H9 (cell line): Measurements from ENCODE around the gene BRPF1. TPM values are rescaled to one million over a fixed set of nuclear protein-coding genes. Genes with fewer than 3 reads are reported as not detected.

Experiments
- DNase-seq: peaks from one replicate; pipeline ENCODE4 v3.0.0-alpha.2; 2017
- H2AFZ ChIP-seq: one replicate; pipeline ENCODE4 v1.6.1; 2013; ENCODE audit warnings: mild to moderate bottlenecking, low read length, control low read depth, moderate library complexity
- H2AK5ac ChIP-seq: 2 replicates; pipeline ENCODE4 v1.6.1; 2013; ENCODE audit warnings: low read length, control low read depth, mixed read lengths; ENCODE audit not compliant: insufficient read length
- H2BK120ac ChIP-seq: one replicate; pipeline ENCODE4 v1.6.1; 2013; ENCODE audit warnings: low read depth, mild to moderate bottlenecking, low read length, control low read depth, inconsistent platforms; ENCODE audit not compliant: poor library complexity, severe bottlenecking
- H2BK12ac ChIP-seq: 2 replicates; pipeline ENCODE4 v1.6.1; 2013; ENCODE audit warnings: low read length, control low read depth, mixed read lengths, low read depth; ENCODE audit not compliant: insufficient read length
- H2BK15ac ChIP-seq: 2 replicates; pipeline ENCODE4 v1.6.1; 2013; ENCODE audit warnings: low read depth, low read length, control low read depth
- H2BK20ac ChIP-seq: one replicate; pipeline ENCODE4 v1.6.1; 2013; ENCODE audit warnings: low read depth, mild to moderate bottlenecking, low read length, control low read depth, inconsistent platforms; ENCODE audit not compliant: poor library complexity, severe bottlenecking
- H2BK5ac ChIP-seq: 2 replicates; pipeline ENCODE4 v1.6.1; 2013; ENCODE audit warnings: low read length, control low read depth, mixed read lengths; ENCODE audit not compliant: insufficient read length
- H3K14ac ChIP-seq: 2 replicates; pipeline ENCODE4 v1.6.1; 2013; ENCODE audit warnings: low read length, control low read depth; ENCODE audit not compliant: insufficient read depth
- H3K18ac ChIP-seq: 2 replicates; pipeline ENCODE4 v1.6.1; 2013; ENCODE audit warnings: low read depth, mild to moderate bottlenecking, mixed read lengths, low read length, control low read depth; ENCODE audit not compliant: insufficient read length
- H3K23ac ChIP-seq: 2 replicates; pipeline ENCODE4 v1.6.1; 2013; ENCODE audit warnings: low read length, control low read depth, mixed read lengths, low read depth; ENCODE audit not compliant: insufficient read length
- H3K23me2 ChIP-seq: 2 replicates; pipeline ENCODE4 v1.6.1; 2013; ENCODE audit warnings: low read depth, mild to moderate bottlenecking, mixed read lengths, low read length, control low read depth; ENCODE audit not compliant: insufficient read length, poor library complexity, severe bottlenecking
- H3K27ac ChIP-seq: 2 replicates; pipeline ENCODE4 v1.5.1; 2013; ENCODE audit warnings: low read length, control low read depth, mixed read lengths, low read depth; ENCODE audit not compliant: insufficient read length
- H3K27me3 ChIP-seq: 2 replicates; pipeline ENCODE4 v1.6.1; 2013; ENCODE audit warnings: low read length, control low read depth, inconsistent platforms; ENCODE audit not compliant: insufficient read depth
- H3K4ac ChIP-seq: 2 replicates; pipeline ENCODE4 v1.6.1; 2013; ENCODE audit warnings: low read depth, mild to moderate bottlenecking, control low read depth, inconsistent platforms, low read length, moderate library complexity
- H3K4me1 ChIP-seq: 2 replicates; pipeline ENCODE4 v1.6.1; 2013; ENCODE audit warnings: low read length, control low read depth, inconsistent platforms; ENCODE audit not compliant: insufficient read depth
- H3K4me2 ChIP-seq: 2 replicates; pipeline ENCODE4 v1.6.1; 2013; ENCODE audit warnings: low read length, control low read depth, mixed read lengths; ENCODE audit not compliant: insufficient read length, insufficient read depth
- H3K56ac ChIP-seq: 2 replicates; pipeline ENCODE4 v1.6.1; 2013; ENCODE audit warnings: low read depth, mild to moderate bottlenecking, mixed read lengths, low read length, control low read depth; ENCODE audit not compliant: insufficient read length
- H3K79me1 ChIP-seq: 2 replicates; pipeline ENCODE4 v1.6.1; 2013; ENCODE audit warnings: low read depth, mild to moderate bottlenecking, moderate library complexity, low read length, control low read depth, inconsistent platforms; ENCODE audit not compliant: insufficient read depth, poor library complexity, severe bottlenecking
- H3K79me2 ChIP-seq: 2 replicates; pipeline ENCODE4 v1.6.1; 2013; ENCODE audit warnings: low read length, control low read depth, inconsistent platforms; ENCODE audit not compliant: insufficient read depth
- H3K9ac ChIP-seq: 2 replicates; pipeline ENCODE4 v1.6.1; 2013; ENCODE audit warnings: low read length, control low read depth, mixed read lengths; ENCODE audit not compliant: insufficient read length; ENCODE audit errors: extremely low read depth
- H3K9me3 ChIP-seq: one replicate; pipeline ENCODE4 v1.6.1; 2013; ENCODE audit warnings: low read depth, low read length, inconsistent platforms; ENCODE audit not compliant: control insufficient read depth
- H3T11ph ChIP-seq: one replicate; pipeline ENCODE4 v1.6.1; 2013; ENCODE audit warnings: mild to moderate bottlenecking, low read length, control low read depth, inconsistent platforms
- H4K20me1 ChIP-seq: one replicate; pipeline ENCODE4 v1.6.1; 2013; ENCODE audit not compliant: control insufficient read depth, insufficient read length, insufficient read depth
- H4K5ac ChIP-seq: 2 replicates; pipeline ENCODE4 v1.6.1; 2013; ENCODE audit warnings: low read depth, mild to moderate bottlenecking, mixed read lengths, low read length, control low read depth; ENCODE audit not compliant: insufficient read length
- H4K8ac ChIP-seq: replicated peaks from 2 replicates; pipeline ENCODE4 v1.6.1; 2013; ENCODE audit warnings: low read length, control low read depth, mixed read lengths, low read depth; ENCODE audit not compliant: insufficient read length
- H4K91ac ChIP-seq: 2 replicates; pipeline ENCODE4 v1.6.1; 2013; ENCODE audit warnings: low read depth, mild to moderate bottlenecking, moderate library complexity, mixed read lengths, low read length, control low read depth; ENCODE audit not compliant: insufficient read length
- H3K27ac Mint-ChIP-seq, 3 experiments: 2 replicates in 2 of 3; 3 replicates in 1 of 3; pipeline ENCODE4 v1.8.0; 2020 to 2021; ENCODE audit warnings: mixed read lengths in 3 of 3, mild to moderate bottlenecking in 1 of 3, moderate library complexity in 1 of 3
- H3K27me3 Mint-ChIP-seq: 2 replicates; pipeline ENCODE4 v1.8.0; 2021; ENCODE audit warnings: low read depth, mild to moderate bottlenecking, moderate library complexity, mixed read lengths
- H3K36me3 Mint-ChIP-seq, 3 experiments: 2 replicates in 2 of 3; 3 replicates in 1 of 3; pipeline ENCODE4 v1.8.0; 2020 to 2021; ENCODE audit warnings: low read depth in 3 of 3, mixed read lengths in 3 of 3; ENCODE audit not compliant: insufficient read depth in 1 of 3
- H3K4me1 Mint-ChIP-seq, 2 experiments: 2 replicates each; pipeline ENCODE4 v1.8.0; 2020; ENCODE audit warnings: mixed read lengths in 2 of 2
- H3K4me3 Mint-ChIP-seq, 2 experiments: 2 replicates in 1 of 2; 3 replicates in 1 of 2; pipeline ENCODE4 v1.8.0; 2020 to 2021; ENCODE audit warnings: mild to moderate bottlenecking in 2 of 2, mixed read lengths in 2 of 2, moderate library complexity in 1 of 2
- H3K9me3 Mint-ChIP-seq, 2 experiments: 2 replicates in 1 of 2; 3 replicates in 1 of 2; pipeline ENCODE4 v1.8.0; 2020; ENCODE audit warnings: mild to moderate bottlenecking in 2 of 2, mixed read lengths in 2 of 2, moderate library complexity in 1 of 2
- WGBS: extraction: QIAGEN DNeasy Blood & Tissue Kit; methylation state at CpG from one replicate; pipeline ENCODE4 v1.1.7; 2013; ENCODE audit warnings: missing lambda C conversion rate, low lambda C conversion rate, mixed read lengths; ENCODE audit not compliant: insufficient read length; ENCODE audit errors: extremely low coverage; 5-methylcytosine and 5-hydroxymethylcytosine counted together
- total RNA-seq: library from RNA; stranded (reverse); gene quantifications from 2 replicates; pipeline ENCODE4 v1.2.1, GENCODE V29; 2021
- TF ChIP-seq, protein P1 (sequence below): fragments of 200-600 bp; sonication (generic); conservative IDR thresholded peaks from 3 replicates; pipeline ENCODE4 v1.8.0; 2021; ENCODE audit warnings: antibody characterized with exemption, mild to moderate bottlenecking

Gene BRPF1
- total RNA-seq, 1 experiment from 2014 or later: 38.6 TPM

DNA sequence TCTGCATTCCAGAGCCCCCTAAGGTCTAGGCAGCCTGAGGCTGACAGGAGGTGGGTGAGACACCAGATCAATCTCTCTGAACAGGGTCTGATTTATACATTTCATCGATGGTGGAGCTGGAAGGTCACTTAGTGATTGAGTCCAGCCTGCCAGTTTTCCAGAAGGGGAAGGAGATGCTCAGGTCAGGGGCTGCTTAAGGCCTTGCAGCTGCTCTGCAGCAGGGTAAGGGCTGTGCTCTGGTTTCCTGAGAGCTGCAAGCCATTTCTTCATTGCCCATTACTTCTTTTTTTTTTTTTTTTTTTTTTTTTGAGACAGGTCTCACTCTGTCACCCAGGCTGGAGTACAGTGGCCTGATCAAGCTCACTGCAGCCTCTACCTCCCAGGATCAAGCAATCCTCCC lies 50.0 kb downstream of the BRPF1 start:
- Histone ChIP-seq H4K5ac (no peak overlapping the region), H3K27ac (no peak overlapping the region)

More for the DNA sequence above, 50.0 kb downstream of the BRPF1 start:
- Histone ChIP-seq H2AK5ac (no peak overlapping the region), H3K79me2 (no peaks in the 10 kb centered on the region), H3K4me1 (no peaks in the 10 kb centered on the region), H2BK12ac (no peak overlapping the region), H3K9me3 (no peaks in the 10 kb centered on the region), H3K23me2 (no peaks in the 10 kb centered on the region), H3K4ac (no peak overlapping the region), H3K14ac (no peak overlapping the region), H3K23ac (no peak overlapping the region), H3K18ac (no peak overlapping the region), H2BK120ac (no peak overlapping the region), H2BK15ac (no peak overlapping the region), H3K27me3 (no peaks in the 10 kb centered on the region), H2BK5ac (no peak overlapping the region), H3K9ac (no peak overlapping the region), H2BK20ac (no peak overlapping the region), H3K56ac (no peak overlapping the region), H3K4me2 (no peak overlapping the region), H2AFZ (no peak overlapping the region), H4K20me1 (no peaks in the 10 kb centered on the region), H3T11ph (no peak overlapping the region), H4K91ac (no peak overlapping the region), H3K79me1 (no peaks in the 10 kb centered on the region), H4K8ac (no peak overlapping the region)
- no peak for DNase-seq
- no CpG with 5 or more reads among the region's 1 CpG for WGBS
- H3K9me3 Mint-ChIP-seq: no peaks in the 10 kb centered on the region
- peaks cover 18 to 59% (median 55%) of the 10 kb centered on the region in 3 experiments; a peak in 6 of 7 replicates for H3K36me3 Mint-ChIP-seq
- no peak overlapping the region for H3K27ac Mint-ChIP-seq
- H3K27me3 Mint-ChIP-seq: no peaks in the 10 kb centered on the region; the same call in 1 of the 2 replicates
- peaks cover 7 to 8% of the 10 kb centered on the region in 2 experiments; a peak in 3 of 4 replicates for H3K4me1 Mint-ChIP-seq
- TF ChIP-seq, protein P1, sequence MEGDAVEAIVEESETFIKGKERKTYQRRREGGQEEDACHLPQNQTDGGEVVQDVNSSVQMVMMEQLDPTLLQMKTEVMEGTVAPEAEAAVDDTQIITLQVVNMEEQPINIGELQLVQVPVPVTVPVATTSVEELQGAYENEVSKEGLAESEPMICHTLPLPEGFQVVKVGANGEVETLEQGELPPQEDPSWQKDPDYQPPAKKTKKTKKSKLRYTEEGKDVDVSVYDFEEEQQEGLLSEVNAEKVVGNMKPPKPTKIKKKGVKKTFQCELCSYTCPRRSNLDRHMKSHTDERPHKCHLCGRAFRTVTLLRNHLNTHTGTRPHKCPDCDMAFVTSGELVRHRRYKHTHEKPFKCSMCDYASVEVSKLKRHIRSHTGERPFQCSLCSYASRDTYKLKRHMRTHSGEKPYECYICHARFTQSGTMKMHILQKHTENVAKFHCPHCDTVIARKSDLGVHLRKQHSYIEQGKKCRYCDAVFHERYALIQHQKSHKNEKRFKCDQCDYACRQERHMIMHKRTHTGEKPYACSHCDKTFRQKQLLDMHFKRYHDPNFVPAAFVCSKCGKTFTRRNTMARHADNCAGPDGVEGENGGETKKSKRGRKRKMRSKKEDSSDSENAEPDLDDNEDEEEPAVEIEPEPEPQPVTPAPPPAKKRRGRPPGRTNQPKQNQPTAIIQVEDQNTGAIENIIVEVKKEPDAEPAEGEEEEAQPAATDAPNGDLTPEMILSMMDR: no peak
- H3K4me3 Mint-ChIP-seq: no peak overlapping the region
